Measurements from ENCODE around the gene ASB4. TPM values are rescaled to one million over a fixed set of nuclear protein-coding genes. Genes with fewer than 3 reads are reported as not detected.
"Not testable (repeated sequence)": the region's sequence is repeated elsewhere in the genome, so short reads cannot be mapped to it uniquely, and the experiment has no call there.

Gene ASB4
- total and polyA plus RNA-seq, 8 donors: 0.16 to 1.9 (median 0.53) TPM

DNA sequence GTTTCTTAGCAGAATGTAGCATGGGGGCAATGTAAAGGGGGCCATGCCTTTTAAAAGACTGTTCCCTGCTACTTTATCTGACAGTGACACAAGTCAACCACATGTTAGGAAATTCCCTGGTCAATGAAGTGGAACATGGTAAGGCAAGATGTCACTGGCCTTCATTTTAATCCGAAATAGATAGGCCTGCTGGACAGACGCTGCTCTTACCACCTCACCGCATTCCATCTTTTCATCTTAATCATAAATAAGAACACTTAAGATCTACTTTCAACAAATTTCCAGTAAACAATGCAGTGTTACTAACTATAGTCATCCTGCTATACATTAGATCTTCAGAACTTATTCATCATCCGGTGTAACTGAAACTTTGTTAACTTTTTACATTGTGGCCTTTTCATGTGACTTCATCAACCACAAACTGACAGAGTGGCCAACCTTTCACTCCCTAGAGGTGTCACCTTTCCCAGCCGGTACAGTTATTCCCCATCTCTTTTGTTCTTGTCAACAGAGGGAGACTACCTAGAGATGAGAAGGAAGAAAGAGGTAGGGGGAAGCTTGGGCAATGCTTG lies 15.6 kb downstream of the ASB4 start:
- ATAC-seq: no peak
- TF ChIP-seq, protein P1, sequence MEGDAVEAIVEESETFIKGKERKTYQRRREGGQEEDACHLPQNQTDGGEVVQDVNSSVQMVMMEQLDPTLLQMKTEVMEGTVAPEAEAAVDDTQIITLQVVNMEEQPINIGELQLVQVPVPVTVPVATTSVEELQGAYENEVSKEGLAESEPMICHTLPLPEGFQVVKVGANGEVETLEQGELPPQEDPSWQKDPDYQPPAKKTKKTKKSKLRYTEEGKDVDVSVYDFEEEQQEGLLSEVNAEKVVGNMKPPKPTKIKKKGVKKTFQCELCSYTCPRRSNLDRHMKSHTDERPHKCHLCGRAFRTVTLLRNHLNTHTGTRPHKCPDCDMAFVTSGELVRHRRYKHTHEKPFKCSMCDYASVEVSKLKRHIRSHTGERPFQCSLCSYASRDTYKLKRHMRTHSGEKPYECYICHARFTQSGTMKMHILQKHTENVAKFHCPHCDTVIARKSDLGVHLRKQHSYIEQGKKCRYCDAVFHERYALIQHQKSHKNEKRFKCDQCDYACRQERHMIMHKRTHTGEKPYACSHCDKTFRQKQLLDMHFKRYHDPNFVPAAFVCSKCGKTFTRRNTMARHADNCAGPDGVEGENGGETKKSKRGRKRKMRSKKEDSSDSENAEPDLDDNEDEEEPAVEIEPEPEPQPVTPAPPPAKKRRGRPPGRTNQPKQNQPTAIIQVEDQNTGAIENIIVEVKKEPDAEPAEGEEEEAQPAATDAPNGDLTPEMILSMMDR (IDR thresholded peaks at IDR 0.05): no peak
- no peaks in the 10 kb centered on the region for H3K9me3 ChIP-seq
- intact Hi-C loops (cut with DNase I): no loop called here
- no peak overlapping the region for H3K4me3 ChIP-seq
- H3K27ac ChIP-seq: no peak overlapping the region
- no peak for DNase-seq
- no peaks in the 10 kb centered on the region for H3K36me3 ChIP-seq
- no peaks in the 10 kb centered on the region for H3K27me3 ChIP-seq
- 85 to 86% methylated on average over 5 of the region's 5 CpGs for WGBS, 2 donors
- no peaks in the 10 kb centered on the region for H3K4me1 ChIP-seq
- no peak for FAIRE-seq

DNA sequence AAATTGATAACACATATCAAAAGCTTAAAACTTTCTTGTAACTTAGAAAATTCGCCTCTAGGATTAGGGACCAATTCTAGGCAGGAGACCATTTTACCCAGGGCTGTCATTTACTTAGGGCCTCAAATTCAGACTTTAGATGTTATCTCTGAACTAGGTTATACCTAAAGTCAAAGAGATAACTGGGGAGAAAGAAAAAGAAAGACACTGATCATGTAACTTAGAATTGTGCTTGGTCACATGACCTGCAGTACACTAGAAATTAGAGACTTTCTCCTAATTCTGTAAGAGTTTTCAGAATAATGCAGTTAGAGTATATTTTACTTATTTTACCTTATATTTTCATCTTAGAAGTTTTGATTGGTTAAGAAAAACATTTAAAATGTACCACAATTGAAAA lies 16.7 kb downstream of the ASB4 start:
- WGBS, 2 donors: 90 to 91% methylated on average over 1 of the region's 1 CpG
- H3K4me3 ChIP-seq: no peak overlapping the region
- H3K27me3 ChIP-seq: no peaks in the 10 kb centered on the region
- no peaks in the 10 kb centered on the region for H3K36me3 ChIP-seq
- intact Hi-C loops (cut with DNase I): no loop called here
- FAIRE-seq (no peak), DNase-seq (no peak), ATAC-seq (no peak)
- H3K27ac ChIP-seq: no peak overlapping the region
- no peaks in the 10 kb centered on the region for H3K9me3 ChIP-seq
- TF ChIP-seq, protein P1 (IDR thresholded peaks at IDR 0.05): no peak
- no peaks in the 10 kb centered on the region for H3K4me1 ChIP-seq

DNA sequence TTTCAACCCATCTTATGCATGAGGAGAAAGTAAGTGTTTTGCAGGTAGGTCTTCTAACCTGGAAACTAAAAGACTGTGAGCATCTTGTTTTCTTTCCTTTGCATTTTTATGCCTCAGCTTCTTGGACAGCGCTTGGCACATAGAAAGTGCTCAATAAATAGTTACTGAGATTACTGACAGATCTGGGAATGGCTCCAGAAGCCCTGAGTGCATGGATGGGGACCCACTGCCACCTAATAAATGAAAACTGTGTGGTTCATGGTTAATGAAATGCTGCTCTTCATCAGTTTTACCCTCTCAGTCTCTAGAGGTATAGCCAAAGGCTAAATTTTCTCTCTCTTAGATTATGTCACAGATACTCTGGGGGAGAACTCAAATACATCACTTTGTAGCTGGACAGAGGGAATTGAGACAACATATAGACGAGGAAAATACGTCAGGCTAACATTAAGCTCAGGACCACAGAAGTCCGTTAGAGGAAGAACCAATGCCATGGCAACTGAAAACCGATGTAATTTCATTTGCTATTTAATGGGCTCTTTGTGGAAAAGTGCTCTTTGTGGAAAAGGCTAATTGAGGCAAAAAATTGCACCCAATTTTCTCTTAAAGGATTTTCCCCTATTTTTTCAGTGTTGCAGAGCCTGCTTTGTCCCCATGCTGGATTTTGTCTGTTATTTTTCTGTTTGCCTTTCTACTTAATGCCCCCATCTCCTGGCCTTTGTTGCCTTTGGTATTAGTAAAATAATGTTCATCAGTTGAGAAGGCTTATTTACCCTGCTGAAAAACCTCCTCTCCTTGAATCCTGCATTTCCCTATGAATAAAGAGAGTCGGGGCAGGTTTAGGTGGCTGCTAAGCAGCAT lies 17.8 kb downstream of the ASB4 start:
- H3K27ac ChIP-seq: no peak overlapping the region
- no peak overlapping the region for H3K4me3 ChIP-seq
- H3K4me1 ChIP-seq: no peaks in the 10 kb centered on the region
- TF ChIP-seq, protein P1 (IDR thresholded peaks at IDR 0.05): no peak
- no peaks in the 10 kb centered on the region for H3K27me3 ChIP-seq
- no peak for FAIRE-seq
- no peaks in the 10 kb centered on the region for H3K9me3 ChIP-seq
- no peak for DNase-seq
- 79 to 80% methylated on average over 6 of the region's 6 CpGs for WGBS, 2 donors
- no peaks in the 10 kb centered on the region for H3K36me3 ChIP-seq
- intact Hi-C loops (cut with DNase I): no loop called here
- no peak for ATAC-seq

DNA sequence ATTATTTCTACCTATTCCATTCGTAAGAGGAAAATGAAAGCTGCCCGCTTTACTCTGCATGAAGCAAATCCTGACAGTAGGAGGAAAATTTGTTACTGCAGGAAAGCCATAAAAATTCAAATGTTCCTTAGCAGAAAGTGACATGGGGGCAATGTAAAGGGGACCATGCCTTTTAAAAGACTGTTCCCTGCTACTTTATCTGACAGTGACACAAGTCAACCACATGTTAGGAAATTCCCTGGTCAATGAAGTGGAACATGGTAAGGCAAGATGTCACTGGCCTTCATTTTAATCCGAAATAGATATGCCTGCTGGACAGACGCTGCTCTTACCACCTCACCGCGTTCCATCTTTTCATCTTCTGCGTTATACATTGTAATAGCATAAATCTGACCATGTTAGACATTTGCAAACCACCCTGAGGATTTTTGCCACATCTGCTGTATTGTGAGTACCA lies 18.4 kb downstream of the ASB4 start:
- H3K36me3 ChIP-seq; H3K27ac ChIP-seq; H3K4me3 ChIP-seq; H3K4me1 ChIP-seq; H3K27me3 ChIP-seq; ATAC-seq; DNase-seq; intact Hi-C loops (cut with DNase I); FAIRE-seq; H3K9me3 ChIP-seq: not testable (repeated sequence)
- 82 to 86% methylated on average over 7 of the region's 7 CpGs for WGBS, 2 donors

DNA sequence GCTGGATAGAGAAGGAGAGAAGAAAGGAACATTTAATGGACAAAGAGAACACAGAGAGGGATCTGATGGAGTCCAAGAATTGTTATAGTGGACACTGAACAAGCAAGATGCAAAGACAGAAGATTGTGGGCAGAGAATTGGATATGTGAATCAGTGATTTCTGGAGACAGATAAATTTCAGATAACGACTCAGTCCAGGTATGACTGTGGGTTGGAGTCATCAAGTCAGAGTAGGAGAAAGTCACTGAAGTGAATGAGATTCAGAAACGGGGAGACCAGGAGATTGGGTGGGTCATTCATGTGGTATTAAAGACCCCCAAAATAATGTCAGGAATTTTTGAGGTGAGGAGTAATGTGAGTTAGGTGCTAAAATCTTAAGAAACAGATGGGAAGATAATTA lies 23.0 kb downstream of the ASB4 start:
- 45 to 59% methylated on average over 2 of the region's 2 CpGs for WGBS, 2 donors
- FAIRE-seq (no peak), DNase-seq (no peak), ATAC-seq (no peak)
- TF ChIP-seq, protein P1 (IDR thresholded peaks at IDR 0.05): no peak
- H3K9me3 ChIP-seq: no peaks in the 10 kb centered on the region
- no peaks in the 10 kb centered on the region for H3K4me1 ChIP-seq
- H3K36me3 ChIP-seq: no peaks in the 10 kb centered on the region
- intact Hi-C loops (cut with DNase I): no loop called here
- no peak overlapping the region for H3K27ac ChIP-seq
- no peaks in the 10 kb centered on the region for H3K27me3 ChIP-seq
- no peak overlapping the region for H3K4me3 ChIP-seq
